GM19438 (cell line): ENCODE data around the gene IL21R.
"Not testable (repeated sequence)": the region's sequence is repeated elsewhere in the genome, so short reads cannot be mapped to it uniquely, and the experiment has no call there.

Source experiments
- ATAC-seq: cut with Tn5 transposase; IDR thresholded peaks from one replicate; pipeline ENCODE4 v1.9.1; 2021; ENCODE audit warnings: low read depth; ENCODE audit not compliant: unreplicated experiment

Gene IL21R

DNA sequence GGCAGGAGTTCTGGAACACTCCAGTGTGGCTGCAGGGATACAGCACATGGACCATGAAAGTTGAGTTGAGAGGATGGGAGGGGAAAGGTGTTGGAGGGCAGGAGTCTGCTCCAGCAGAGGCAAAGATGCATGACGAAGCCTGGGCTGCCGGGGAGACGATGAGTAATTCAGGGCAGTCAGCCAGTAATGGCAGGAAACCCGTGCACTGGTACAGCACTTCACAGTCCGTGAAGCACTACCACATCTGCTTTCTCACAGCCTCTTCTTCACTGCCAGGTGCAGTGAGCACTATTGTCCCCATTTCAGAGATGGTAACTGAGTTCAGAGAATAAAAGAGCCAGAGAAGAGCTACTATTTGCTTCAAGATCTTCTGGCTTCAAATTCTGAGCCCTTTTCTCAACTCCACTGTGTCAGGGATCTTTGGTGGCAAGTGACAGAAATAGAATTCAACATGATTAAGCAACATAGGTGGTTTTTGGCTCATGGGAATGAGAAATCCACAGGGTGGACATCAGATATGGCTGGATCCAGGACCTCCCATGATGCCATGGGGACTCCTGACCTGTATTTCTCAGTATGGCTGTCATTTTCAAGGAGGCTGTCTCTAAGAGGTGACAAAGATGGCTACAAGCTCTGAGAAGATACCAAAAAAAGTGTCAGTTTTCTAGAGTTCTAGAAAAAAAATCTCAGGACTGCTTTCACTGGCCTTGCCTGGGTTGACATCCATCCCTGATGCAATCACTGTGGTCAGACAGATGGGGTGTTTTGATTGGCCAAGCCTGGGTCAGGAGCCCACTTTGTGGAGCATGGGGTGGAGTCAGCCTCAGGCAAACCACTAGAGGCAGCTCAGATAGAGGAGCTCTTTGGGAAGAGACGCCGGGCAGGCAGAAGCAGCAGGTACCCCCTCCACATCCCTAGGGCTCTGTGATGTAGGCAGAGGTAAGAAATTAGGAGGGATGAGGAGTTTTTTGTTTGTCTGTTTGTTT is 24.7 kb downstream of the IL21R start:
- peak; percentile 53 for ATAC-seq

- no peak for ATAC-seq
Measured at GRCh38 chr16:27427538-27427937, 25.6 kb downstream of the IL21R start.

DNA sequence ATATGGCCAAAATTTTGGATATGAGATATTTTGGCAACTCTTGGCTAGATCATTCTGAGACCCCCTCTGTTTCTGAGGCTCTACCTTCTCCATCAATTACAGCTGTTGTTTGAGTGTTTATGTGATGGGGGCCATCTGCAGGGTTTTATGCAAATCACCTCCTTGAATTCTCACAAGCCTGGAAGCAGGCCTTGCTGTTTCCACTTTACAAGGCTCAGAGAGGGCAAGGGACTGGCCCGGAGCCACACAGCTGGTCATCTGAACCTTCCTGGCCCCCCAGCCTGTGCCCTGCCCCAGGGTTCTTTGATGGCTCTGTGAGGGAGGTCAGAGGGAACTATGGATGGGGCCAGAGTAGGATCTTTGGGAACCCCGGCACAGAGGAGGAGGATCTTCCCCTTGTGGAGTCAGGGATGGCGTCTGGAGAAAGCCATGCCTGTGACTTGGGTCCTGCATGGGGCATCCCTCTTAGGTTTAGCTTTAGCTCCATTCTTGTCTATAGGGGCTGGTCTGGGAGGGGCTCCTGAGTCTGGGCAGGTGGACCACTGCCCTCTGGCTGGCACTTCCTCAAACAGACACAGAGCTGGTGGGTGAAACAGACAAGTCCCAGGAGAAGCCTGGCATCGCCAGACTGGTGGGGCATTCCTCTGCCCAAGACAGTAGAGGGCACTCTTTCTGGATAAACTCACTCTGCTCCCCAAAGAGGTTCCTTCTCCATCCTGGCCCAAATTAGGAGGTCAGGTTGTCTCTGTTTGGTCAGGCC is 26.2 kb downstream of the IL21R start:
- no peak for ATAC-seq

DNA sequence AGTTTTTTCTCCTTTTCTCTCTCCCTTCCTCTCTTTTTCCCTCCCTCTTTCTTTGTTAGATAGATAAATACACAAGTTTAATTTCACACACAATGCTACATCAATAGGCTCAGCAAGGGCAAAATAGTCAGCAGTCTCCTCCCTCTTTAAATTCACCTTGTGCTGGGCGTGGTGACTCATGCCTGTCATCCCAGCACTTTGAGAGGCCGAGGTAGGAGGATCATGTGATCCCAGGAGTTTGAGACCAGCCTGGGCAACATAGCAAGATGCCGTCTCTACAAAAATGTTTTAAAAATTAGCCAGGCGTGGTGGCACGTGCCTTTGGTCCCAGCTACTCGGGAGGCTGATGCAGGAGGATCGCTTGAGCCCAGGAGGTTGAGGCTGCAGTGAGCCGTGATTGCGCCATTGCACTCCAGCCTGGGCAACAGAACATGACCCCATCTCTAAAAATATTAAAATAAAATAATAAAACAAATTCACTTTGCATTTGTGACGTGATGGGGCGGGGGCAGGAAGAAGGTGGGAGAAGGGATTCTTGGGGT is 27.4 kb downstream of the IL21R start:
- ATAC-seq, result no peak

DNA sequence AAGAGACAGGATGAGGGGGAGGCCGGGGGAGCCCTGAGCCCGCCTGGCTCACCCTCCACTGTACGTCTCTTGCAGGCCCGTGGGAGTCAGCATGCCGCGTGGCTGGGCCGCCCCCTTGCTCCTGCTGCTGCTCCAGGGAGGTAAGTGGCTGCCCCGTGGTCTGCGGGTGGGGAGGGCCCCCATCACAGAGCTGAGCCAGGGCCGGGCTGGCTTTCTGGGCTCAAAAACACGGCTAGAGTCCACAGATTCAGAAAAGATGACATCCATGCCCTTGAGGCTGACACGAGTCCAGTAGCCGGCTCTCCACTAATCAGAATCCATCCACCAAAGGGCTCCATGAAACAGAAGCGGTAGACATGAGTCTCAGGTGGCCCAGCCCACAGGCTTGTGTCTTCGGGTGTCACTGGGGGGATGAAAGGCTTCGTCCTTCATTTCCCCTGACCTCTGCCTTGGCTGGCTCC is 28.0 kb downstream of the IL21R start:
- no peak for ATAC-seq

DNA sequence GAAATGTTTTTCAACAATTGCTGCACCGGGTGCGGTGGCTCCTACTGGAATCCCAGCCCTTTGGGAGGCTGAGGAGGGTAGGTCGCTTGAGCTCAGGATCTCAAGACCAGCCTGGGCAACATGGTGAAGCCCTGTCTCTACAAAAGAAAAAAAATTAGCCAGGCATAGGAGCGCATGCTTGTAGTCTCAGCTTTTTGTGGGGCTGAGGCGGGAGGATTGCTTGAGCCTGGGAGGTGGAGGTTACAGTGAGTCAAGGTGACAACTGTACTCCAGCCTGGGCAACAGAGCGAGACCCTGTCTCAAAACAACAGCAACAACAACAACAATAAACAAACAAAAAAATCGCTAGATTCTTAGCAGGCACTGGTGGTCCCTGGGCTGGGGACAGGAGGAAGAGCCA is 28.5 kb downstream of the IL21R start:
- ATAC-seq, result no peak

DNA sequence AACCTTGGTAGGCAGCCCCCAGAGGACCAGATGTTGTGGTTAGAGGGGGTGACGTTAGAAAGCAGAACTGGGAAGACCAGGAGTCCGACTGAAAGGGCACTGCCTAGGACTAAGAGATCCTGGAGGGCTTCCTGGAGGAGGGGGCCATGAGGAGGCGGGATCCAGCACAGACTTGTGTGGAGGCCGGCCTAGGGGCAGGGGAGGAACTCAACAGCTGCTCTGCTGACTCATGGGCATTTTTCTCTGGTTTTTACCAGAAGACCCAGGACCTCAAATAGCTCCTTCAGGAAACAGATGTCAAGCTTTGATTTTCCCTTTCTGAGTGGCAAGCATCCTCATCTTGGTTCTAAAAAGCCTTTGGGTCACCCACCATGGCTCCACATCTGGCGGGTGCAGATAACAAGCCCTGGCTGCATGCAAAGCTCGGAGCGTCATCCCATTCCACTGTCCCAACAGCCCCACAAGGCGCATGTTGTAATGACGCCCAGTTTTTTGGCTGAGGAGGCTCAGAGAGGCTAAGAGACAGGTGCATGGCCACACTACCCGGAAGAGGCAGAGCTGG is 29.0 kb downstream of the IL21R start:
- ATAC-seq, result no peak

GRCh38 chr16:27431773-27432532 is 30.0 kb downstream of the IL21R start:
- no peak for ATAC-seq

GRCh38 chr16:27432558-27432957 is 30.6 kb downstream of the IL21R start:
- no peak for ATAC-seq

DNA sequence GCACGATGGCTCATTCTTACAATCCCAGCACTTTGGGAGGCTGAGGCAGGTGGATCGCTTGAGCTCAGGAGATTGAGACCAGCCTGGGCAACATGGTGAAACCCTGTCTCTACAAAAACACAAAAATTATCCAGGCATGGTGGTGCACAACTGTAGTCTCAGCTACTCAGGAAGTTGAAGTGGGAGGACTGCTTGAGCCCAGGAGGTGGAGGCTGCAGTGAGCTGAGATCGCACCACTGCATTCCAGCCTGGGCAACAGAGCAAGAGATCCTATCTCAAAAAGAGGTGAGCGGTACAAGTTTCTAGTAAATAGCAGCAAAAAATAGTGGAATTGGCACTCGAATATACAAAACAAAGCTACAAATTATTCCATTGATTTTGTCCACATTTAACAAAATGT is 31.2 kb downstream of the IL21R start:
- ATAC-seq, result not testable (repeated sequence)

- ATAC-seq, result no peak
Measured at GRCh38 chr16:27433636-27434035, 31.7 kb downstream of the IL21R start.

DNA sequence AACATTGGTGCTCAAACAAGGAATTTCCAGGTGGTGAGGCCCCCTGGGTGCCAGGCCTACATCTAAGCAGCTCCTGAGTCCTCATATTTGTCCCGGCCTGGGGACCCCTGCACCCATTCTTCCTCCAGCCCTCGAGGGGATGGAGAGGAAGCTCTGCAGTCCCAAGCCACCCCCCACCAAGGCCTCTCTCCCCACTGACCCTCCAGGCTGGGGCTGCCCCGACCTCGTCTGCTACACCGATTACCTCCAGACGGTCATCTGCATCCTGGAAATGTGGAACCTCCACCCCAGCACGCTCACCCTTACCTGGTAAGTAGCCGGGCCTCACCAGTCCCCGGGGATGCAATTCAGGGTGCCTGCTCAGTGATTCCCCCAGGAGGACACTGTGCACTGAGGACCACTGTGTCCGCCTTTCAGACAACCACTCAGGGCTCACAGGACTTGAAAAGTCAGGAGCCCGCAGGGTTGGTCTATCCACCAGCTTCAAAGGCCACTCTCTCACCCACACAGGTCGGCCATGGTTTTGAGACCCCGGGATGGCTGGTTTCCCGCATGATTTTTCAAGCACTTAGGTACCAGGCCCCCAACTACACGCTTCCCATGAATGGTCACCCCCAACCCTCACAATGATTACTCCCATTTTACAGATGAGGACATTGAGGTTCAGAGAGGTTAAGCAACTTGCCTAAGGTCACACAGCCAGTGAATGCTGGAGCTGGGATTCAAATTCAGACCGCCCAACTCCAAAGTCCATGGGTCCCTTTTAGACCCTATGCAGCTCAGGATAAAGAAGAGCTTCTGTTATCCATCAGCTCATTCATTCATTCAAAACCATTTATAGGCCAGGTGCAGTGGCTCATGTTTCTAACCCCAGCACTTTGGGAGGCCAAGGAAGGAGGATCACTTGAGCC is 32.4 kb downstream of the IL21R start:
- ATAC-seq, result no peak

DNA sequence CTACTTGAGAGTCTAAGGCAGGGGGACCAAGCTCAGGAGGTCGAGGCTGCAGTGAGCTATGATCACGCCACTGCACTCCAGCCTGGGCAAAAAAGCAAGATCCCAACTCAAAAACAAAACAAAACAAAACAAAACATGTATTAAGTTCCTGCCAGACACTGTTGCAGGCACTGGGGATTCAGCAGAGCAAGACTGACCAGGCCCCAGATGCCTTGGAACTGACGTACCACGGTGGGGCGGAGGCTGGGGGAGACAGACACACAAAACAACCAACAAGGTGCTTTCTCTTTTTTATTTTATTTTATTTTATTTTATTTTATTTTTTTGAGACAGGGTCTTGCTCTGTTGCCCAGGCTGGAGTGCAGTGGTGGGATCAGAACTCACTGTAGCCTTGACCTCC is 33.2 kb downstream of the IL21R start:
- ATAC-seq, result not testable (repeated sequence)

- no peak for ATAC-seq
Measured at GRCh38 chr16:27436065-27436464, 34.1 kb downstream of the IL21R start.

- no peak for ATAC-seq
Measured at GRCh38 chr16:27436921-27437650, 35.1 kb downstream of the IL21R start.

- ATAC-seq, result no peak
Measured at GRCh38 chr16:27437946-27438345, 36.0 kb downstream of the IL21R start.

- ATAC-seq, result no peak
Measured at GRCh38 chr16:27439271-27440018, 37.5 kb downstream of the IL21R start.

- no peak for ATAC-seq
Measured at GRCh38 chr16:27441276-27441675, 39.3 kb downstream of the IL21R start.
